Vagina (tissue), 2 donors: Measurements from ENCODE around the gene BRMS1.
"Not testable (repeated sequence)": the region's sequence is repeated elsewhere in the genome, so short reads cannot be mapped to it uniquely, and the experiment has no call there.

Experiments
- POLR2A ChIP-seq, 2 donors: fragments of 450-650 bp; IDR thresholded peaks; one replicate each; pipeline ENCODE4 v1.6.1; 2017; ENCODE audit warnings: antibody characterized with exemption in 2 of 2, mild to moderate bottlenecking in 2 of 2, moderate library complexity in 2 of 2
- POLR2AphosphoS5 ChIP-seq, 2 donors: sonication (generic); formaldehyde crosslinking; IDR thresholded peaks; one replicate each; pipeline ENCODE4 v1.9.0; 2017; ENCODE audit warnings: antibody characterized with exemption in 2 of 2, mild to moderate bottlenecking in 2 of 2, low read depth in 1 of 2; ENCODE audit not compliant: insufficient read depth in 1 of 2
- TF ChIP-seq, protein P1 (sequence below), 3 experiments: fragments of 450-650 bp in 2 of 3; fragments of 200-600 bp in 1 of 3; sonication (generic) in 1 of 3; IDR thresholded peaks; one replicate each; pipeline ENCODE4 v1.5.1; 2017 to 2019; ENCODE audit warnings: antibody characterized with exemption in 3 of 3, mild to moderate bottlenecking in 2 of 3, moderate library complexity in 2 of 3

DNA sequence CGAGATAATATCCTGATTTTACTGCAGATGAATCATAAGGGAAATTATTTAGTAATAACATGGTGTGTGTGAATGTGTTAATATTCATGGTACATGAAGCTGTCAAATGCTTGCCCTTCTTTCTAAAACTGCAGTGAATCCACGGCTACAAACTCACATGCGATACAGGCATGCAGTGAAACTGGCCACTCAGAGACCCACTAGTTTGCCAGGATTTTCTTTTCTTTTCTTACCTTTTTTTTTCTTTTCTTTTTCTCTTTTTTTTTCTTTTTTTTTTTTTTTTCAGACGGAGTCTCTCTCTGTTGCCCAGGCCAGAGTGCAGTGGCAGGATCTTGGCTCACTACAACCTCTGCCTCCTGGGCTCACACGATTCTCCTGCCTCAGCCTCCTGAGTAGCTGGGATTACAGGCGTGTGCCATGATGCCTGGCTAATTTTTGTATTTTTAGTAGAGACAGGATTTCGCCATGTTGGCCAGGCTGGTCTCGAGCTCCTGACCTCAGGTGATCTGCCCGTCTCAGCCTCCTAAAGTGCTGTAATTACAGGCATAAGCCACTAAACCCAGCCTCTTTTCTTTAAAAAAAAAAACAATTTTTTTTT is 28.9 kb upstream of the BRMS1 start:
- TF ChIP-seq POLR2AphosphoS5 (IDR thresholded peaks at IDR 0.05; ENCODE audit: insufficient read depth in 1 of 2, low read depth in 1 of 2); POLR2A (IDR thresholded peaks at IDR 0.05): not testable (repeated sequence)
- TF ChIP-seq, protein P1, sequence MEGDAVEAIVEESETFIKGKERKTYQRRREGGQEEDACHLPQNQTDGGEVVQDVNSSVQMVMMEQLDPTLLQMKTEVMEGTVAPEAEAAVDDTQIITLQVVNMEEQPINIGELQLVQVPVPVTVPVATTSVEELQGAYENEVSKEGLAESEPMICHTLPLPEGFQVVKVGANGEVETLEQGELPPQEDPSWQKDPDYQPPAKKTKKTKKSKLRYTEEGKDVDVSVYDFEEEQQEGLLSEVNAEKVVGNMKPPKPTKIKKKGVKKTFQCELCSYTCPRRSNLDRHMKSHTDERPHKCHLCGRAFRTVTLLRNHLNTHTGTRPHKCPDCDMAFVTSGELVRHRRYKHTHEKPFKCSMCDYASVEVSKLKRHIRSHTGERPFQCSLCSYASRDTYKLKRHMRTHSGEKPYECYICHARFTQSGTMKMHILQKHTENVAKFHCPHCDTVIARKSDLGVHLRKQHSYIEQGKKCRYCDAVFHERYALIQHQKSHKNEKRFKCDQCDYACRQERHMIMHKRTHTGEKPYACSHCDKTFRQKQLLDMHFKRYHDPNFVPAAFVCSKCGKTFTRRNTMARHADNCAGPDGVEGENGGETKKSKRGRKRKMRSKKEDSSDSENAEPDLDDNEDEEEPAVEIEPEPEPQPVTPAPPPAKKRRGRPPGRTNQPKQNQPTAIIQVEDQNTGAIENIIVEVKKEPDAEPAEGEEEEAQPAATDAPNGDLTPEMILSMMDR (IDR thresholded peaks at IDR 0.05): not testable (repeated sequence)
